GM12878 (cell line): Measurements from ENCODE around the gene LRRC26. TPM values are rescaled to one million over a fixed set of nuclear protein-coding genes. Genes with fewer than 3 reads are reported as not detected.

Experiments
- BCL11A ChIP-seq: IDR thresholded peaks from 2 replicates; pipeline ENCODE4 v1.6.1; 2011; ENCODE audit warnings: low read depth, low read length
- DPF2 ChIP-seq: fragments of 450-650 bp; IDR thresholded peaks from 2 replicates; pipeline ENCODE4 v1.6.1; 2017; ENCODE audit warnings: mild to moderate bottlenecking
- EGR1 ChIP-seq, 2 experiments: IDR thresholded peaks; 1 replicate in 1 of 2; 2 replicates in 1 of 2; pipeline ENCODE4 v1.6.1; 2011 to 2012; ENCODE audit warnings: low read depth in 2 of 2, low read length in 2 of 2, borderline replicate concordance in 1 of 2, mild to moderate bottlenecking in 1 of 2, moderate library complexity in 1 of 2
- ELK1 ChIP-seq: IDR thresholded peaks from 2 replicates; pipeline ENCODE4 v1.6.1; 2012; ENCODE audit warnings: low read depth, low read length, improper control_type of control experiment
- EP300 ChIP-seq, 2 experiments: fragments of 150-350 bp in 1 of 2; IDR thresholded peaks; 2 replicates each; pipeline ENCODE4 v1.6.1; 2011 to 2012; ENCODE audit warnings: low read depth in 2 of 2, low read length in 2 of 2, borderline replicate concordance in 1 of 2, improper control_type of control experiment in 1 of 2, inconsistent platforms in 1 of 2; ENCODE audit not compliant: control insufficient read depth in 1 of 2
- GABPA ChIP-seq: IDR thresholded peaks from 2 replicates; pipeline ENCODE4 v1.6.1; 2014; ENCODE audit warnings: antibody characterized with exemption, low read depth, mild to moderate bottlenecking, inconsistent platforms
- HDAC6 ChIP-seq: fragments of 200-600 bp; sonication (generic); IDR thresholded peaks from one replicate; pipeline ENCODE4 v1.8.0; 2017; ENCODE audit warnings: antibody characterized with exemption; ENCODE audit not compliant: unreplicated experiment
- HDGF ChIP-seq: fragments of 450-650 bp; IDR thresholded peaks from 2 replicates; pipeline ENCODE4 v1.6.1; 2016; ENCODE audit warnings: antibody characterized with exemption
- IRF4 ChIP-seq: IDR thresholded peaks from 2 replicates; pipeline ENCODE4 v1.6.1; 2011; ENCODE audit warnings: low read depth, low read length
- MTA2 ChIP-seq: fragments of 450-650 bp; IDR thresholded peaks from 2 replicates; pipeline ENCODE4 v1.6.1; 2016; ENCODE audit warnings: low read depth, mild to moderate bottlenecking, moderate library complexity
- MTA3 ChIP-seq: IDR thresholded peaks from 2 replicates; pipeline ENCODE4 v1.6.1; 2012; ENCODE audit warnings: low read length, inconsistent platforms, borderline replicate concordance
- MYC ChIP-seq: IDR thresholded peaks from 2 replicates; pipeline ENCODE4 v1.6.1; 2011; ENCODE audit warnings: mild to moderate bottlenecking, low read length, moderate library complexity, inconsistent platforms; ENCODE audit not compliant: insufficient read depth, insufficient replicate concordance, insufficient read length, severe bottlenecking
- NBN ChIP-seq: fragments of 450-650 bp; IDR thresholded peaks from 2 replicates; pipeline ENCODE4 v1.6.1; 2016
- PKNOX1 ChIP-seq: fragments of 450-650 bp; IDR thresholded peaks from 2 replicates; pipeline ENCODE4 v1.6.1; 2016; ENCODE audit warnings: mild to moderate bottlenecking
- RAD21 ChIP-seq: IDR thresholded peaks from 2 replicates; pipeline ENCODE4 v1.6.1; 2011; ENCODE audit warnings: mild to moderate bottlenecking, low read depth, low read length, moderate library complexity; ENCODE audit not compliant: insufficient read depth
- SKIL ChIP-seq: fragments of 450-650 bp; IDR thresholded peaks from 2 replicates; pipeline ENCODE4 v1.6.1; 2017; ENCODE audit warnings: mild to moderate bottlenecking, low read depth, inconsistent platforms; ENCODE audit not compliant: poor library complexity, severe bottlenecking
- SRF ChIP-seq, 2 experiments: IDR thresholded peaks; 2 replicates each; pipeline ENCODE4 v1.6.1; 2011; ENCODE audit warnings: low read depth in 2 of 2, low read length in 2 of 2, mild to moderate bottlenecking in 1 of 2, moderate library complexity in 1 of 2
- SUPT20H ChIP-seq: IDR thresholded peaks from 2 replicates; pipeline ENCODE4 v1.6.1; 2011; ENCODE audit warnings: low read depth, mild to moderate bottlenecking, low read length, moderate library complexity, borderline replicate concordance; ENCODE audit not compliant: control insufficient read depth
- TAF1 ChIP-seq: IDR thresholded peaks from 2 replicates; pipeline ENCODE4 v1.6.1; 2011; ENCODE audit warnings: mild to moderate bottlenecking, low read depth, low read length, borderline replicate concordance
- TBL1XR1 ChIP-seq: IDR thresholded peaks from 2 replicates; pipeline ENCODE4 v1.6.1; 2012; ENCODE audit warnings: low read depth, low read length, improper control_type of control experiment
- WRNIP1 ChIP-seq: IDR thresholded peaks from 2 replicates; pipeline ENCODE4 v1.6.1; 2011; ENCODE audit warnings: low read depth, low read length, improper control_type of control experiment, borderline replicate concordance
- YY1 ChIP-seq: IDR thresholded peaks from 2 replicates; pipeline ENCODE4 v1.6.1; 2011; ENCODE audit warnings: low read depth, mild to moderate bottlenecking, low read length
- ZNF217 ChIP-seq: fragments of 450-650 bp; IDR thresholded peaks from 2 replicates; pipeline ENCODE4 v1.6.1; 2017; ENCODE audit warnings: antibody characterized with exemption, mild to moderate bottlenecking
- ZNF384 ChIP-seq: IDR thresholded peaks from 2 replicates; pipeline ENCODE4 v1.6.1; 2012; ENCODE audit warnings: low read depth, mild to moderate bottlenecking, low read length, improper control_type of control experiment, borderline replicate concordance
- polyA plus RNA-seq, 11 experiments: library from polyadenylated mRNA; depleted of rRNA in 4 of 11; unstranded in 6 of 11; stranded (reverse) in 5 of 11; fragments of >200 nt; fragmentation: Nextera tagmentation in 4 of 11; fragmentation: Illumina TruSeq in 1 of 11; extraction: Ambion mirVana in 4 of 11; extraction: Trizol in 1 of 11; gene quantifications; 1 replicate in 1 of 11; 2 replicates in 10 of 11; pipeline versions ENCODE4 v1.2.1 to v1.2.3, GENCODE V29; 2011 to 2016; ENCODE audit warnings: inconsistent platforms in 2 of 11, missing spikeins in 2 of 11, low read depth in 1 of 11
- total RNA-seq, 4 experiments: library from RNA; depleted of rRNA in 3 of 4; stranded (reverse); fragments of >200 nt in 3 of 4; fragmentation: Illumina TruSeq in 1 of 4; extraction: Trizol in 1 of 4; gene quantifications; 2 replicates each; pipeline versions ENCODE4 v1.2.1 to v1.2.3, GENCODE V29; 2013 to 2021

Gene LRRC26
- total and polyA plus RNA-seq, 10 of the 15 experiments (the other 5 are each of a cell fraction or from before 2014, with no cell fraction given), result 0.29 to 0.91 (median 0.64) TPM; not detected in 5

GRCh38 chr9:137127301-137128157, 42.3 kb downstream of the LRRC26 start (continued):
- TF ChIP-seq ELK1 (no peak; the same call in 1 of the 2 replicates), HDAC6 (no peak), EGR1 (IDR thresholded peaks at IDR 0.05; ENCODE audit: borderline replicate concordance in 1 of 2, low read depth in 2 of 2, low read length in 2 of 2) (no peak), BCL11A (no peak), TAF1 (no peak; the same call in 1 of the 2 replicates), WRNIP1 (no peak), MTA3 (no peak), ZNF384 (peak; percentile 98), MTA2 (peak; percentile 40; the same call in 1 of the 2 replicates), NBN (peak; percentile 72), IRF4 (no peak), HDGF (peak; percentile 58; the same call in 1 of the 2 replicates), SKIL (peak; percentile 32), RAD21 (no peak), SRF (IDR thresholded peaks at IDR 0.05; ENCODE audit: low read depth in 2 of 2, low read length in 2 of 2) (no peak), TBL1XR1 (no peak), MYC (no peak), ZNF217 (no peak), YY1 (no peak), DPF2 (no peak), PKNOX1 (no peak), EP300 (IDR thresholded peaks at IDR 0.05; ENCODE audit: borderline replicate concordance in 1 of 2, control insufficient read depth in 1 of 2, low read depth in 2 of 2, low read length in 2 of 2) (no peak), GABPA (peak; percentile 87), SUPT20H (no peak)
